ENCODE measurements around the gene TCP11L2. TPM values are rescaled to one million over a fixed set of nuclear protein-coding genes. Genes with fewer than 3 reads are reported as not detected.
A peak's percentile ranks its signal among the peaks of the same experiment; 100 is the strongest.

Gene TCP11L2
- total and polyA plus RNA-seq, 2 of the 13 experiments (the other 11 are each of a cell fraction or from before 2014, with no cell fraction given) = 4.6 to 24.1 TPM

DNA sequence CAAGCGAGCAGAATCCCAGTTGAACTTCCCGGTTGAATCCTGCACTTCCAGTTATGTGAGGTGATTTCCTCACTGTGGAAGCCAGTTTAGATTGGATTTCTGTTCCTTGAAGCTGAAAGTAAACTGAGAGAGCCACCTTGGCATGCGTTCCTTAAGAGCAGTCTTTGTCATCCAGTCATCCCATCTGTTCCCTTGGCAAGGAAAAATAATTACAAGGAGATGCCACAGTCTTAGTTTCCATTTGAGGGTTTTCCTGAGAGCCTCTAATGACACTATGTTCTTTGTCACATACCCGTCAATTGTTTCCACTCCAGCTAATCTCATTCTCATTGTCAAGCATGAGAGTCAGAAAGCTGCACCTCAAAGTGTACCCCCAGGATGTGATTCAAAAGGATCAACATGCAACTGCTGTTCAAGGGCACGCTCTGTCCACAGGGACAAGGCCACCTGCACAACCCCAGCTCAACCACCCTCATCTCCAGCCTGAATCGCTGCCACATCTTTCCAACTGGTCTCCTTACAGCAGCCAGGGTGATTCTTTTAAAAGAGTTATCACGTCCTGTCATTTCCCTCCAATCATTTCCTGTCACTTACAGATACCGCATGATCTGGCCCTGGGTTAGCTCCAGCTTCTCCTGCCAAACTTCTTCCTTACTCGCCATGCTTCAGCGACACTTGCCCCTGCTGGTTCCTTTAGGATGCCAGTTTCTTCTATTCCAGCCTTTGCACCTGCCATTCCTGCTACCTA, 18.0 kb upstream of the TCP11L2 start (continued):
- TF ChIP-seq, protein P1, sequence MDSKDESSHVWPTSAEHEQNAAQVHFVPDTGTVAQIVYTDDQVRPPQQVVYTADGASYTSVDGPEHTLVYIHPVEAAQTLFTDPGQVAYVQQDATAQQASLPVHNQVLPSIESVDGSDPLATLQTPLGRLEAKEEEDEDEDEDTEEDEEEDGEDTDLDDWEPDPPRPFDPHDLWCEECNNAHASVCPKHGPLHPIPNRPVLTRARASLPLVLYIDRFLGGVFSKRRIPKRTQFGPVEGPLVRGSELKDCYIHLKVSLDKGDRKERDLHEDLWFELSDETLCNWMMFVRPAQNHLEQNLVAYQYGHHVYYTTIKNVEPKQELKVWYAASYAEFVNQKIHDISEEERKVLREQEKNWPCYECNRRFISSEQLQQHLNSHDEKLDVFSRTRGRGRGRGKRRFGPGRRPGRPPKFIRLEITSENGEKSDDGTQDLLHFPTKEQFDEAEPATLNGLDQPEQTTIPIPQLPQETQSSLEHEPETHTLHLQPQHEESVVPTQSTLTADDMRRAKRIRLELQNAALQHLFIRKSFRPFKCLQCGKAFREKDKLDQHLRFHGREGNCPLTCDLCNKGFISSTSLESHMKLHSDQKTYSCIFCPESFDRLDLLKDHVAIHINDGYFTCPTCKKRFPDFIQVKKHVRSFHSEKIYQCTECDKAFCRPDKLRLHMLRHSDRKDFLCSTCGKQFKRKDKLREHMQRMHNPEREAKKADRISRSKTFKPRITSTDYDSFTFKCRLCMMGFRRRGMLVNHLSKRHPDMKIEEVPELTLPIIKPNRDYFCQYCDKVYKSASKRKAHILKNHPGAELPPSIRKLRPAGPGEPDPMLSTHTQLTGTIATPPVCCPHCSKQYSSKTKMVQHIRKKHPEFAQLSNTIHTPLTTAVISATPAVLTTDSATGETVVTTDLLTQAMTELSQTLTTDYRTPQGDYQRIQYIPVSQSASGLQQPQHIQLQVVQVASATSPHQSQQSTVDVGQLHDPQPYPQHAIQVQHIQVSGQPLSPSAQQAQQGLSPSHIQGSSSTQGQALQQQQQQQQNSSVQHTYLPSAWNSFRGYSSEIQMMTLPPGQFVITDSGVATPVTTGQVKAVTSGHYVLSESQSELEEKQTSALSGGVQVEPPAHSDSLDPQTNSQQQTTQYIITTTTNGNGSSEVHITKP (CRISPR knock-in tag; IDR thresholded peaks at IDR 0.05; ENCODE audit: low read depth) = peak; percentile 92
- TF ChIP-seq SMAD3 (CRISPR knock-in tag; IDR thresholded peaks at IDR 0.05) (no peak), ZFP36L1 (CRISPR knock-in tag; IDR thresholded peaks at IDR 0.05) (no peak; the same call in 1 of the 2 replicates), MYPOP (CRISPR knock-in tag; IDR thresholded peaks at IDR 0.05) (peak; percentile 79; the same call in 1 of the 2 replicates), ZNF17 (CRISPR knock-in tag; IDR thresholded peaks at IDR 0.05) (no peak), PHF8 (CRISPR knock-in tag; IDR thresholded peaks at IDR 0.05) (no peak), SAP130 (CRISPR knock-in tag; IDR thresholded peaks at IDR 0.05; ENCODE audit: low read depth) (peak; percentile 90), ZNF577 (CRISPR knock-in tag; IDR thresholded peaks at IDR 0.05; ENCODE audit: borderline replicate concordance, low read depth) (no peak), MTA1 (CRISPR knock-in tag; IDR thresholded peaks at IDR 0.05; ENCODE audit: borderline replicate concordance) (peak; percentile 82), THAP8 (CRISPR knock-in tag; IDR thresholded peaks at IDR 0.05; ENCODE audit: borderline replicate concordance) (no peak), MED1 (CRISPR knock-in tag; IDR thresholded peaks at IDR 0.05) (peak; percentile 98), POLR2AphosphoS2 (IDR thresholded peaks at IDR 0.05; ENCODE audit: low read depth, low read length) (no peak), NFRKB (IDR thresholded peaks at IDR 0.05) (no peak), CBFB (CRISPR knock-in tag; IDR thresholded peaks at IDR 0.05) (peak; percentile 63; the same call in 1 of the 2 replicates), ZNF350 (CRISPR knock-in tag; IDR thresholded peaks at IDR 0.05; ENCODE audit: borderline replicate concordance, low read depth) (peak; percentile 72; the same call in 1 of the 2 replicates)
- TF ChIP-seq, protein P2, sequence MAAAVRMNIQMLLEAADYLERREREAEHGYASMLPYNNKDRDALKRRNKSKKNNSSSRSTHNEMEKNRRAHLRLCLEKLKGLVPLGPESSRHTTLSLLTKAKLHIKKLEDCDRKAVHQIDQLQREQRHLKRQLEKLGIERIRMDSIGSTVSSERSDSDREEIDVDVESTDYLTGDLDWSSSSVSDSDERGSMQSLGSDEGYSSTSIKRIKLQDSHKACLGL (CRISPR knock-in tag; IDR thresholded peaks at IDR 0.05) = no peak
- TF ChIP-seq, protein P3, sequence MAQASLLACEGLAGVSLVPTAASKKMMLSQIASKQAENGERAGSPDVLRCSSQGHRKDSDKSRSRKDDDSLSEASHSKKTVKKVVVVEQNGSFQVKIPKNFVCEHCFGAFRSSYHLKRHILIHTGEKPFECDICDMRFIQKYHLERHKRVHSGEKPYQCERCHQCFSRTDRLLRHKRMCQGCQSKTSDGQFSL (CRISPR knock-in tag; IDR thresholded peaks at IDR 0.05) = no peak
- TF ChIP-seq, protein P4, sequence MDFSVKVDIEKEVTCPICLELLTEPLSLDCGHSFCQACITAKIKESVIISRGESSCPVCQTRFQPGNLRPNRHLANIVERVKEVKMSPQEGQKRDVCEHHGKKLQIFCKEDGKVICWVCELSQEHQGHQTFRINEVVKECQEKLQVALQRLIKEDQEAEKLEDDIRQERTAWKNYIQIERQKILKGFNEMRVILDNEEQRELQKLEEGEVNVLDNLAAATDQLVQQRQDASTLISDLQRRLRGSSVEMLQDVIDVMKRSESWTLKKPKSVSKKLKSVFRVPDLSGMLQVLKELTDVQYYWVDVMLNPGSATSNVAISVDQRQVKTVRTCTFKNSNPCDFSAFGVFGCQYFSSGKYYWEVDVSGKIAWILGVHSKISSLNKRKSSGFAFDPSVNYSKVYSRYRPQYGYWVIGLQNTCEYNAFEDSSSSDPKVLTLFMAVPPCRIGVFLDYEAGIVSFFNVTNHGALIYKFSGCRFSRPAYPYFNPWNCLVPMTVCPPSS (IDR thresholded peaks at IDR 0.05) = no peak
- TF ChIP-seq, protein P5, sequence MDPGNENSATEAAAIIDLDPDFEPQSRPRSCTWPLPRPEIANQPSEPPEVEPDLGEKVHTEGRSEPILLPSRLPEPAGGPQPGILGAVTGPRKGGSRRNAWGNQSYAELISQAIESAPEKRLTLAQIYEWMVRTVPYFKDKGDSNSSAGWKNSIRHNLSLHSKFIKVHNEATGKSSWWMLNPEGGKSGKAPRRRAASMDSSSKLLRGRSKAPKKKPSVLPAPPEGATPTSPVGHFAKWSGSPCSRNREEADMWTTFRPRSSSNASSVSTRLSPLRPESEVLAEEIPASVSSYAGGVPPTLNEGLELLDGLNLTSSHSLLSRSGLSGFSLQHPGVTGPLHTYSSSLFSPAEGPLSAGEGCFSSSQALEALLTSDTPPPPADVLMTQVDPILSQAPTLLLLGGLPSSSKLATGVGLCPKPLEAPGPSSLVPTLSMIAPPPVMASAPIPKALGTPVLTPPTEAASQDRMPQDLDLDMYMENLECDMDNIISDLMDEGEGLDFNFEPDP (CRISPR knock-in tag; conservative IDR thresholded peaks at IDR 0.05) = no peak
